GM12878 (cell line): ENCODE data around the gene ASB14. TPM values are rescaled to one million over a fixed set of nuclear protein-coding genes. Genes with fewer than 3 reads are reported as not detected.

ENCODE experiments used
- ASH2L ChIP-seq: fragments of 300-600, 200-600 bp; sonication (generic); IDR thresholded peaks from 2 replicates; pipeline ENCODE4 v1.6.1; 2017; ENCODE audit warnings: low read depth, mild to moderate bottlenecking, borderline replicate concordance
- ATF7 ChIP-seq: fragments of 450-650 bp; IDR thresholded peaks from 2 replicates; pipeline ENCODE4 v1.6.1; 2016; ENCODE audit warnings: low read depth, mild to moderate bottlenecking
- BACH1 ChIP-seq: fragments of 450-650 bp; IDR thresholded peaks from 2 replicates; pipeline ENCODE4 v1.6.1; 2017; ENCODE audit warnings: mild to moderate bottlenecking, borderline replicate concordance
- BCL11A ChIP-seq: IDR thresholded peaks from 2 replicates; pipeline ENCODE4 v1.6.1; 2011; ENCODE audit warnings: low read depth, low read length
- BCL3 ChIP-seq: IDR thresholded peaks from 2 replicates; pipeline ENCODE4 v1.6.1; 2011; ENCODE audit warnings: borderline replicate concordance, low read depth, mild to moderate bottlenecking, moderate library complexity, low read length; ENCODE audit not compliant: insufficient read depth, poor library complexity, severe bottlenecking
- CBX3 ChIP-seq: fragments of 200-600 bp; sonication (generic); IDR thresholded peaks from 2 replicates; pipeline ENCODE4 v1.6.1; 2016; ENCODE audit warnings: low read depth, borderline replicate concordance
- CEBPB ChIP-seq, 2 experiments: fragments of 150-350 bp in 1 of 2; IDR thresholded peaks; 2 replicates each; pipeline ENCODE4 v1.6.1; 2012 to 2014; ENCODE audit warnings: low read depth in 2 of 2, low read length in 2 of 2, borderline replicate concordance in 1 of 2, inconsistent platforms in 1 of 2
- ESRRA ChIP-seq: IDR thresholded peaks from 2 replicates; pipeline ENCODE4 v1.6.1; 2012; ENCODE audit warnings: mild to moderate bottlenecking, low read length, improper control_type of control experiment
- ETV6 ChIP-seq, 2 experiments: fragments of 450-650 bp in 1 of 2; IDR thresholded peaks in 1 of 2; conservative IDR thresholded peaks in 1 of 2; 2 replicates each; pipeline ENCODE4 v1.6.1; 2014; ENCODE audit warnings: antibody characterized with exemption in 1 of 2, borderline replicate concordance in 1 of 2, low read depth in 1 of 2, mild to moderate bottlenecking in 1 of 2, moderate library complexity in 1 of 2
- FOS ChIP-seq: IDR thresholded peaks from 3 replicates; pipeline ENCODE4 v1.6.1; 2011; ENCODE audit warnings: borderline replicate concordance; ENCODE audit not compliant: insufficient read length; ENCODE audit errors: extremely low read depth
- JUNB ChIP-seq: IDR thresholded peaks from 2 replicates; pipeline ENCODE4 v1.6.1; 2016; ENCODE audit warnings: antibody characterized with exemption, mild to moderate bottlenecking
- LARP7 ChIP-seq: fragments of 450-650 bp; IDR thresholded peaks from 2 replicates; pipeline ENCODE4 v1.6.1; 2017; ENCODE audit warnings: mild to moderate bottlenecking
- NKRF ChIP-seq: fragments of 450-650 bp; conservative IDR thresholded peaks from 2 replicates; pipeline ENCODE4 v1.6.1; 2017; ENCODE audit warnings: mild to moderate bottlenecking, moderate library complexity
- NR2C1 ChIP-seq: fragments of 450-650 bp; IDR thresholded peaks from 2 replicates; pipeline ENCODE4 v1.6.1; 2017; ENCODE audit warnings: antibody characterized with exemption, mild to moderate bottlenecking, moderate library complexity
- PKNOX1 ChIP-seq: fragments of 450-650 bp; IDR thresholded peaks from 2 replicates; pipeline ENCODE4 v1.6.1; 2016; ENCODE audit warnings: mild to moderate bottlenecking
- POLR2A ChIP-seq: IDR thresholded peaks from 2 replicates; pipeline ENCODE4 v1.6.1; 2011; ENCODE audit warnings: low read depth, mild to moderate bottlenecking, low read length
- RAD21 ChIP-seq: IDR thresholded peaks from 2 replicates; pipeline ENCODE4 v1.6.1; 2011; ENCODE audit warnings: mild to moderate bottlenecking, low read depth, low read length, moderate library complexity; ENCODE audit not compliant: insufficient read depth
- RCOR1 ChIP-seq: conservative IDR thresholded peaks from 2 replicates; pipeline ENCODE4 v1.6.1; 2012; ENCODE audit warnings: low read depth, low read length, improper control_type of control experiment
- SMAD5 ChIP-seq: IDR thresholded peaks from 2 replicates; pipeline ENCODE4 v1.6.1; 2016; ENCODE audit warnings: antibody characterized with exemption, low read depth
- SMC3 ChIP-seq: IDR thresholded peaks from 2 replicates; pipeline ENCODE4 v1.6.1; 2011; ENCODE audit warnings: low read length, improper control_type of control experiment, borderline replicate concordance
- SRF ChIP-seq, 2 experiments: IDR thresholded peaks; 2 replicates each; pipeline ENCODE4 v1.6.1; 2011; ENCODE audit warnings: low read depth in 2 of 2, low read length in 2 of 2, mild to moderate bottlenecking in 1 of 2, moderate library complexity in 1 of 2
- TAF1 ChIP-seq: IDR thresholded peaks from 2 replicates; pipeline ENCODE4 v1.6.1; 2011; ENCODE audit warnings: mild to moderate bottlenecking, low read depth, low read length, borderline replicate concordance
- ZZZ3 ChIP-seq: IDR thresholded peaks from 2 replicates; pipeline ENCODE4 v1.6.1; 2011; ENCODE audit warnings: low read depth; ENCODE audit not compliant: control insufficient read depth, insufficient read length
- polyA plus RNA-seq, 11 experiments: library from polyadenylated mRNA; depleted of rRNA in 4 of 11; unstranded in 6 of 11; stranded (reverse) in 5 of 11; fragments of >200 nt; fragmentation: Nextera tagmentation in 4 of 11; fragmentation: Illumina TruSeq in 1 of 11; extraction: Ambion mirVana in 4 of 11; extraction: Trizol in 1 of 11; gene quantifications; 1 replicate in 1 of 11; 2 replicates in 10 of 11; pipeline versions ENCODE4 v1.2.1 to v1.2.3, GENCODE V29; 2011 to 2016; ENCODE audit warnings: inconsistent platforms in 2 of 11, missing spikeins in 2 of 11, low read depth in 1 of 11
- total RNA-seq, 4 experiments: library from RNA; depleted of rRNA in 3 of 4; stranded (reverse); fragments of >200 nt in 3 of 4; fragmentation: Illumina TruSeq in 1 of 4; extraction: Trizol in 1 of 4; gene quantifications; 2 replicates each; pipeline versions ENCODE4 v1.2.1 to v1.2.3, GENCODE V29; 2013 to 2021
- TF ChIP-seq, protein P1 (sequence below): fragments of 450-650 bp; IDR thresholded peaks from 2 replicates; pipeline ENCODE4 v1.6.1; 2018; ENCODE audit warnings: mild to moderate bottlenecking, low read depth, moderate library complexity; ENCODE audit not compliant: partially characterized antibody

Gene ASB14
- total and polyA plus RNA-seq, 10 of the 15 experiments (the other 5 are each of a cell fraction or from before 2014, with no cell fraction given), result 0.18 to 0.63 (median 0.21) TPM; not detected in 6

GRCh38 chr3:57227930-57228751 is 64.3 kb downstream of the ASB14 start (continued):
- no peak for TF ChIP-seq ASH2L
- no peak for TF ChIP-seq BCL3
- no peak for TF ChIP-seq RCOR1
- TF ChIP-seq CBX3, result no peak
- TF ChIP-seq NR2C1, result peak; percentile 4; the same call in 1 of the 2 replicates
- no peak for TF ChIP-seq RAD21
- no peak for TF ChIP-seq TAF1
- no peak; a peak in 1 of 4 replicates for TF ChIP-seq ETV6 (conservative IDR thresholded peaks at IDR 0.05 in 1 of 2, IDR thresholded peaks at IDR 0.05 in 1 of 2; ENCODE audit: borderline replicate concordance in 1 of 2, low read depth in 1 of 2)
- TF ChIP-seq LARP7, result peak; percentile 74
- TF ChIP-seq BCL11A, result no peak
- TF ChIP-seq PKNOX1, result peak; percentile 54; the same call in 1 of the 2 replicates
- TF ChIP-seq, protein P1, sequence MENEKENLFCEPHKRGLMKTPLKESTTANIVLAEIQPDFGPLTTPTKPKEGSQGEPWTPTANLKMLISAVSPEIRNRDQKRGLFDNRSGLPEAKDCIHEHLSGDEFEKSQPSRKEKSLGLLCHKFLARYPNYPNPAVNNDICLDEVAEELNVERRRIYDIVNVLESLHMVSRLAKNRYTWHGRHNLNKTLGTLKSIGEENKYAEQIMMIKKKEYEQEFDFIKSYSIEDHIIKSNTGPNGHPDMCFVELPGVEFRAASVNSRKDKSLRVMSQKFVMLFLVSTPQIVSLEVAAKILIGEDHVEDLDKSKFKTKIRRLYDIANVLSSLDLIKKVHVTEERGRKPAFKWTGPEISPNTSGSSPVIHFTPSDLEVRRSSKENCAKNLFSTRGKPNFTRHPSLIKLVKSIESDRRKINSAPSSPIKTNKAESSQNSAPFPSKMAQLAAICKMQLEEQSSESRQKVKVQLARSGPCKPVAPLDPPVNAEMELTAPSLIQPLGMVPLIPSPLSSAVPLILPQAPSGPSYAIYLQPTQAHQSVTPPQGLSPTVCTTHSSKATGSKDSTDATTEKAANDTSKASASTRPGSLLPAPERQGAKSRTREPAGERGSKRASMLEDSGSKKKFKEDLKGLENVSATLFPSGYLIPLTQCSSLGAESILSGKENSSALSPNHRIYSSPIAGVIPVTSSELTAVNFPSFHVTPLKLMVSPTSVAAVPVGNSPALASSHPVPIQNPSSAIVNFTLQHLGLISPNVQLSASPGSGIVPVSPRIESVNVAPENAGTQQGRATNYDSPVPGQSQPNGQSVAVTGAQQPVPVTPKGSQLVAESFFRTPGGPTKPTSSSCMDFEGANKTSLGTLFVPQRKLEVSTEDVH, result no peak
- TF ChIP-seq ESRRA, result no peak
- peak; percentile 27; the same call in 1 of the 2 replicates for TF ChIP-seq BACH1
- no peak for TF ChIP-seq CEBPB (IDR thresholded peaks at IDR 0.05; ENCODE audit: borderline replicate concordance in 1 of 2, low read depth in 2 of 2, low read length in 2 of 2)
- TF ChIP-seq ATF7, result no peak
- no peak for TF ChIP-seq FOS
- no peak for TF ChIP-seq SMAD5
- TF ChIP-seq NKRF, result peak; percentile 77
- peak; percentile 67 for TF ChIP-seq POLR2A
- TF ChIP-seq ZZZ3, result no peak
- no peak for TF ChIP-seq JUNB
- TF ChIP-seq SRF (IDR thresholded peaks at IDR 0.05; ENCODE audit: low read depth in 2 of 2, low read length in 2 of 2), result no peak
- no peak for TF ChIP-seq SMC3
